NOMO-1 treated with dmso at 0.1 percent for 144 hours (cell line): ENCODE measurements around the gene GGA1.

ENCODE experiments used
- DNase-seq: peaks from one replicate; lab custom pipeline; 2025; ENCODE audit not compliant: unreplicated experiment; lab: John Stamatoyannopoulos, UW

Gene GGA1

GRCh38 chr22:37608477-37609239 lies at the start of gene GGA1:
Gene GGA1 (plus strand): TSS chr22:37608834. CDS start chr22:37608861, 27 bp downstream.
- peak; percentile 99 for DNase-seq

GRCh38 chr22:37559521-37559900 lies 49.1 kb upstream of the GGA1 start:
- no peak for DNase-seq

- DNase-seq = no peak
These were observed 48.6 kb upstream of the GGA1 start, which contains the start of gene CDC42EP1 for GRCh38 chr22:37559901-37560607. Gene CDC42EP1 (plus strand): TSS chr22:37560480. CDS start chr22:37566350, 5,870 bp downstream.

GRCh38 chr22:37560608-37561211 lies 47.9 kb upstream of the GGA1 start:
- DNase-seq = no peak

- DNase-seq = peak; percentile 67
These were observed 47.2 kb upstream of the GGA1 start for GRCh38 chr22:37561212-37562048.

- DNase-seq = no peak
These were observed 46.4 kb upstream of the GGA1 start for GRCh38 chr22:37562049-37562875.

- no peak for DNase-seq
These were observed 45.2 kb upstream of the GGA1 start for GRCh38 chr22:37563153-37564081.

- no peak for DNase-seq
These were observed 44.4 kb upstream of the GGA1 start for GRCh38 chr22:37564111-37564711.

- no peak for DNase-seq
These were observed 42.8 kb upstream of the GGA1 start for GRCh38 chr22:37565830-37566229.

- DNase-seq = no peak
These were observed 42.3 kb upstream of the GGA1 start for GRCh38 chr22:37566329-37566837.

- peak; percentile 46 for DNase-seq
These were observed 41.5 kb upstream of the GGA1 start for GRCh38 chr22:37566903-37567798.

GRCh38 chr22:37568012-37568411 lies 40.6 kb upstream of the GGA1 start:
- no peak for DNase-seq

GRCh38 chr22:37568448-37569008 lies 40.1 kb upstream of the GGA1 start:
- DNase-seq = no peak

- DNase-seq = no peak
These were observed 39.4 kb upstream of the GGA1 start for GRCh38 chr22:37569009-37569920.

GRCh38 chr22:37569921-37570660 lies 38.5 kb upstream of the GGA1 start:
- no peak for DNase-seq

GRCh38 chr22:37570661-37570976 lies 38.0 kb upstream of the GGA1 start:
- DNase-seq = no peak
